Measurements from ENCODE around the gene NFKB1.

DNA sequence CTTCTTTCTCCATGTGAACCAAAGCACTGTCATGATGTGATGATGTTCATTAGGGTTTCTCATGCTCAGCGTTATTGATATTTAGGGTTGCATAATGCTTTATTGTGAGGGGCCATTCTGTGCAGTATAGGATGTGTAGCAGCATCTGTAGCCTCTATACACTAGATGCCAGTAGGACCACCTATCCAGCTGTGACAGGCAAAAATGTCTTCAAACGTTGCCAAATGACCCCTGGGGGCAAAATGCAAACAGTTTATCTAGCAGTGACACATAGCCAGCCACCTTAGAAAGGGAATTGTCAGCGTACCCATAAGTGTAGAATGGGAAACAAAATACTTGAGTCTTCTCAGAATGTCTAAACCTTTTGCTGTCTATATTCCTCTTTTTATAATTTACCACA is 18.8 kb downstream of the NFKB1 start:
- TF ChIP-seq, protein P1, sequence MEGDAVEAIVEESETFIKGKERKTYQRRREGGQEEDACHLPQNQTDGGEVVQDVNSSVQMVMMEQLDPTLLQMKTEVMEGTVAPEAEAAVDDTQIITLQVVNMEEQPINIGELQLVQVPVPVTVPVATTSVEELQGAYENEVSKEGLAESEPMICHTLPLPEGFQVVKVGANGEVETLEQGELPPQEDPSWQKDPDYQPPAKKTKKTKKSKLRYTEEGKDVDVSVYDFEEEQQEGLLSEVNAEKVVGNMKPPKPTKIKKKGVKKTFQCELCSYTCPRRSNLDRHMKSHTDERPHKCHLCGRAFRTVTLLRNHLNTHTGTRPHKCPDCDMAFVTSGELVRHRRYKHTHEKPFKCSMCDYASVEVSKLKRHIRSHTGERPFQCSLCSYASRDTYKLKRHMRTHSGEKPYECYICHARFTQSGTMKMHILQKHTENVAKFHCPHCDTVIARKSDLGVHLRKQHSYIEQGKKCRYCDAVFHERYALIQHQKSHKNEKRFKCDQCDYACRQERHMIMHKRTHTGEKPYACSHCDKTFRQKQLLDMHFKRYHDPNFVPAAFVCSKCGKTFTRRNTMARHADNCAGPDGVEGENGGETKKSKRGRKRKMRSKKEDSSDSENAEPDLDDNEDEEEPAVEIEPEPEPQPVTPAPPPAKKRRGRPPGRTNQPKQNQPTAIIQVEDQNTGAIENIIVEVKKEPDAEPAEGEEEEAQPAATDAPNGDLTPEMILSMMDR (IDR thresholded peaks at IDR 0.05), result no peak
- TF ChIP-seq POLR2A (IDR thresholded peaks at IDR 0.05), result no peak

All from uterus (tissue), 2 donors.